GM20000 (cell line): ENCODE results near the gene SYPL1.

Experiments
- DNase-seq: peaks from one replicate; pipeline ENCODE4 v3.0.0; 2012; ENCODE audit warnings: low spot score
- TF ChIP-seq, protein P1 (sequence below): IDR thresholded peaks from 2 replicates; pipeline ENCODE4 v1.5.1; 2012; ENCODE audit warnings: mild to moderate bottlenecking, control low read depth; ENCODE audit errors: extremely low read depth, missing control alignments

SYPL1 gene

DNA sequence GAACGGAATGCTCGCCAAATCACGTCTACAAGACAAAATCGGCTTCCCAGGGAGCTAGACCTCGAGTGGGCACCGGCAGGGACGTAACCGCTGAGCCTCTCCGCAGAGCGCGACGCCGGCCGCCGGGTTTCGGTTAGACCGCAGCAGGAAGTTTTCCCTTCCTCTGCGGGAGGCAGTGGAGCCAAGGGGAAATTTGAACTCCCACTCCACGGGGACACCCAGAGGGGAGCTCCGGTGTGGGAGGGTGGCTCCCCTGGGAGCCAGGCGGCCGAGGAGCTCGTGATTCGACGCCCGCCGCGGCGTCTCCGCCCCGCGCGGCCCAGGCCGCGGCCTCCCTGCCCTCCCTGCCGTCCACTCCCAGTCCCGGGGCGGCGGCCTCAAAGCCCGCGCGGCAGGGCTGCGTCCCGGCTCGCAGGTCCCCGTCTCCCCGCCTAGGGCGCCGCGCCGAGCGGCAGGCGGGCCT is 426 bp downstream of the SYPL1 start:
- TF ChIP-seq, protein P1, sequence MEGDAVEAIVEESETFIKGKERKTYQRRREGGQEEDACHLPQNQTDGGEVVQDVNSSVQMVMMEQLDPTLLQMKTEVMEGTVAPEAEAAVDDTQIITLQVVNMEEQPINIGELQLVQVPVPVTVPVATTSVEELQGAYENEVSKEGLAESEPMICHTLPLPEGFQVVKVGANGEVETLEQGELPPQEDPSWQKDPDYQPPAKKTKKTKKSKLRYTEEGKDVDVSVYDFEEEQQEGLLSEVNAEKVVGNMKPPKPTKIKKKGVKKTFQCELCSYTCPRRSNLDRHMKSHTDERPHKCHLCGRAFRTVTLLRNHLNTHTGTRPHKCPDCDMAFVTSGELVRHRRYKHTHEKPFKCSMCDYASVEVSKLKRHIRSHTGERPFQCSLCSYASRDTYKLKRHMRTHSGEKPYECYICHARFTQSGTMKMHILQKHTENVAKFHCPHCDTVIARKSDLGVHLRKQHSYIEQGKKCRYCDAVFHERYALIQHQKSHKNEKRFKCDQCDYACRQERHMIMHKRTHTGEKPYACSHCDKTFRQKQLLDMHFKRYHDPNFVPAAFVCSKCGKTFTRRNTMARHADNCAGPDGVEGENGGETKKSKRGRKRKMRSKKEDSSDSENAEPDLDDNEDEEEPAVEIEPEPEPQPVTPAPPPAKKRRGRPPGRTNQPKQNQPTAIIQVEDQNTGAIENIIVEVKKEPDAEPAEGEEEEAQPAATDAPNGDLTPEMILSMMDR: no peak
- DNase-seq: peak; percentile 63

DNA sequence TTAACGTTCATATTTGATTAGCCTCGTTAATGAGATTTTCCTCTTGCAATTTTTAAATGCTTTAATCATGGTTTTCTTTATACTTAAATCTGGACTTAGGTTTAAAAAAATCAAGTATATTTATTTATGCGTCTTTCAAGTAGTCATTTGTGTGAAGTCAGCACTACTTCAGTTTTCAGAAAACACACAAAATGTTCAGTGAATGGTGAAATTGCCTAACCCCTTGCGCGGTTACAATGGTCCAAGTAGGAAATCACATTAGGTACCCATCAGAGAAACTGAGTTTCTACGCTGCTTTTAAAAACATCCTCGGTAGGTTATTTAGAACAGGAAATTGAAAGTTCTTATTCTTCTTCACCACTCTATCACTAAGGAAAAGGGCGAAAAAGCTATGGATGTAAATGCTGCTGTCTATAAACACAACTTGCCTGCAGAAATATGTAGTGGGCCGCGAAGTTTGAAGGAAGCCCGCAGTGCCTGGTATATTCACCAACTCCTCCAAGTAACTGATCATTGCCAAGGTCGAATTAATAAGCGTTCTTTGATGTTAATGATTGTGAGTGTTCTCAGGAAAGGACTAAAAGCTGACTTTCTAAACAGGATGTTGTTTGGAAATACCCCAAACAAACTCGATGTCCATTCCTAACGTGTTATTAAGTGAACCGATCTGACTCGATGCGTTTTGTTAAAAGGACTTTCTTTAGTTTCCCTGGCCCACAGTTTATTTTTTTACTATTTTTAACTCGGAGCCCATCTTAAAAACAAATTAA is 1.0 kb downstream of the SYPL1 start:
- TF ChIP-seq, protein P1: no peak
- DNase-seq: no peak

DNA sequence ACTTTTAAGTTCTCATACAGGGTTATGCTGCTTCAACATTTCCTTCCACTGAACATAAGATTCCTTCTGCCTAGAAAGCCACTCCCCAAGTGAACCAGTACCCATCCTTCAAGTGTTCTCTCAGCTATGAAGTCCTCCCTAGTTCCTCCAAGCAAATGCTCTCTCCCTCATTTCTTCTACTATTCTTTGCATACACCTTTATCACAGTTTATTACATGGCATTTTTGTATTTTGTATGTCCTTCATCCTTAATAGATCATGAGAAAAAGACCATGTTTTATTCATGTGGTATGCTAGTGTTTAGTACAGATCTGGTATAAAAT is 1.9 kb downstream of the SYPL1 start:
- TF ChIP-seq, protein P1: no peak
- no peak for DNase-seq

DNA sequence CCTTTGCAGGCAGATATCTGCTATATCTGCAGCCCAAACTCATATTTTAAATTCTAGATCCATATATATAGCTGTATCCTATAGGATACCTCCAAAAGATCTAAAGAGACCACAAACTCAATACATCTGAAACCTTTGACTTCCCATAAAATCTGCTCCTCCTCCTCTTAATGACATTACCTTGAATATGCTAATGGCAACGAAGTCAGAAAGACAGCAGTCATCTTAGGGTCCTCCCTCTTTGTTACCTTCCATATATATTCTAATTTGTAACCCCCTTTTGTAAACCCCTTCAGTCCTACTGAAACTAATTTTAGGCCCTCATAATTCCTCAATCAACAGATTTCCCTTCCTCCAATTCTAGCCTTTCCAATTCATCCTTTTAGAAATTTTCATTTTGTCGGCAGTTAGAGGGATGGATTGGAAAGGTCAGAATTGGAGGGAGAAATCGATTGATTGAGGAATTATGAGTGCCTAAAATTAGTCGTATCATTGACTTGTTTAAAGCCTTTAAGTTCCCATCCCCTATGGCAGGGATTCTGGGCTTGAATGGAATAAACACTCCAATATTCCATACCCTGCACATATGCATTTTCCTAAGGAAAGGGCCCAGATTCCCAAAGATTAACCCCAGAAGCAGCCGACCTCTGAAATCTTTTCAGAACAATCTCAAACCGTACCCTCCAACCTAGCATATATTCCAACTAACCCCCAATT is 2.4 kb downstream of the SYPL1 start:
- DNase-seq: no peak
- TF ChIP-seq, protein P1: no peak

DNA sequence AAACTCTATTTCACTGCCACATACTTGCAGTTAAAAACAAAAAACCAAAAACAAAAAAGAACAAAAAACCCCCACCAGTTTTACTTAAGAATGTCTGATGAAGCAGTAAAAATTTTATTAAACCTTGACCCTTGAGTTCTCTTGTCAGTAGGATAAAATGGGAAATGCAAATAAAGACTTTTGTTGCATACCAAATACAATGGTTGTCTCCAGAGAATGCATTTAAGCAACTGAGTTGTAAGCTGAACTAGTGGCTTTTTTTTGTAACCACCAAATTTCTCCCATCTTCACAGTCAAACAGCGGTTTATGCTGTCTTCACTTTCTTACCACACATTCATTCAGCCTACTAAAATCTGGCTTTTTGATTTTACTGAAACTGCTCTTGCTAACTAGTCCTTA is 3.1 kb downstream of the SYPL1 start:
- peak; percentile 39 for DNase-seq
- TF ChIP-seq, protein P1: no peak

DNA sequence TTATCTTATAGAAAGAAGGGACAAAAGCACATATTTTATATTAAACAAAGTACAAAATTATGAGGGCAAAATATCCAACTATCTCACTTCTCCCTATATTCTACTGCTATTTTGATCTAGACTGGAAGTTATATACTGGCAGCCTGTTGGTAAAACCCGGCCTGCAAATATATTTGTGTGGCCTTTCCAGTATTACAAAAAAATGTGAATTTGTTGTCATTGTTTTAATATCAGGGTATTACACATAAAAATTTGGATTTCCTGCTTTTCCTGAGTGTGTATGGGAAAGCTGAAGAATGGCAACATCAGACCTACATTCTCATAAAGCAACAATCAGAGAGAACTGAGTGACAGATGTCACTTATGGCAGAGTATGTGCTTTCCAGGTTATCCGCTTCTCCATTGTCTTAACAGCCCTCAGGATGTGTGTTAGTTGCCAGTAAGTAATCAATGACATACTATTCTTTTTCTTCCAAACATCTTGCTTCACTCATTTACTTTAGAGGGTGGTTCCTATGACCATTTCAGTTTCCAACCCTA is 7.3 kb downstream of the SYPL1 start:
- TF ChIP-seq, protein P1: no peak
- no peak for DNase-seq

DNA sequence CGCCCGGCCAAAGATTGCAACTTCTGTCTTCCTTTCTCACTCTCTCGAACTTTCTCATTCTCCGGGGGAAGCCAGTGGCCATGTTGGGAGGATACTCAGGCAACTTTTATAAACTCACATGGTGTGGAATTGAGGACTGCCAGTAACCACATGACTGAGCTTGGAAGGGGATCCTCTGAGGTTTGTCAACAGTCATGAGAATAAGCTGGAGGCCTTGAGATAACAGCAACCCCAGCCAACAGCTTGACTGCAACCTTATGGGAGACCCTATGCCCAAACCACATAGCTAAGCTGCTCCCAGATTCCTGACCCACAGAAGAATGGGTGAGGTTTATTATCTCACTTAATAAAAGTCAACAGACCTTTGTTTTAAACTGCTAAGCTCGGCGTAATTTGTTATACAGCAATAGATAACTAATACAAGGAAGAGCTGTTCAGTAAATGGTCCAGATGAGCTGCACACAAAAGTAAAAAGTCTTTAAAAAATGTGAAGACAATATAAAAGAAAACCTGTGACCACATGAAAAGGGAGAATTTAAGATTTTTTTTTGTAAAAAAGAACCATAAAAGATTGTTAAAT is 9.6 kb downstream of the SYPL1 start:
- no peak for DNase-seq

More for the DNA sequence above, 9.6 kb downstream of the SYPL1 start:
- TF ChIP-seq, protein P1: no peak
